ENCODE measurements around the gene PRSS36. TPM values are rescaled to one million over a fixed set of nuclear protein-coding genes. Genes with fewer than 3 reads are reported as not detected.

PRSS36 gene
- total RNA-seq, 1 donor from 2014 or later = 2.0 TPM

GRCh38 chr16:31135535-31136286 is 14.2 kb downstream of the PRSS36 start, which contains the start of gene PRSS8:
Gene PRSS8 (minus strand): TSS chr16:31135727. CDS start chr16:31135498, 229 bp downstream.
- Mint-ChIP-seq H3K4me1 (ENCODE audit: unreplicated experiment) (peaks cover 20% of the 10 kb centered on the region), H3K9me3 (no peaks in the 10 kb centered on the region), H3K27me3 (peaks cover 6% of the 10 kb centered on the region), H3K4me3 (peak within 1 kb of the TSS; percentile 83), H3K27ac (peak within 1 kb of the TSS; percentile 95), H3K36me3 (peaks cover 4% of the 10 kb centered on the region)
- TF ChIP-seq, protein P1, sequence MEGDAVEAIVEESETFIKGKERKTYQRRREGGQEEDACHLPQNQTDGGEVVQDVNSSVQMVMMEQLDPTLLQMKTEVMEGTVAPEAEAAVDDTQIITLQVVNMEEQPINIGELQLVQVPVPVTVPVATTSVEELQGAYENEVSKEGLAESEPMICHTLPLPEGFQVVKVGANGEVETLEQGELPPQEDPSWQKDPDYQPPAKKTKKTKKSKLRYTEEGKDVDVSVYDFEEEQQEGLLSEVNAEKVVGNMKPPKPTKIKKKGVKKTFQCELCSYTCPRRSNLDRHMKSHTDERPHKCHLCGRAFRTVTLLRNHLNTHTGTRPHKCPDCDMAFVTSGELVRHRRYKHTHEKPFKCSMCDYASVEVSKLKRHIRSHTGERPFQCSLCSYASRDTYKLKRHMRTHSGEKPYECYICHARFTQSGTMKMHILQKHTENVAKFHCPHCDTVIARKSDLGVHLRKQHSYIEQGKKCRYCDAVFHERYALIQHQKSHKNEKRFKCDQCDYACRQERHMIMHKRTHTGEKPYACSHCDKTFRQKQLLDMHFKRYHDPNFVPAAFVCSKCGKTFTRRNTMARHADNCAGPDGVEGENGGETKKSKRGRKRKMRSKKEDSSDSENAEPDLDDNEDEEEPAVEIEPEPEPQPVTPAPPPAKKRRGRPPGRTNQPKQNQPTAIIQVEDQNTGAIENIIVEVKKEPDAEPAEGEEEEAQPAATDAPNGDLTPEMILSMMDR (conservative IDR thresholded peaks at IDR 0.05) = no peak
- DNase-seq (ENCODE audit: extremely low spot score, unreplicated experiment) = no peak

- Mint-ChIP-seq H3K4me3 (peak overlapping the region; percentile 83), H3K36me3 (peaks cover 4% of the 10 kb centered on the region), H3K9me3 (no peaks in the 10 kb centered on the region), H3K4me1 (ENCODE audit: unreplicated experiment) (peaks cover 22% of the 10 kb centered on the region), H3K27ac (peak overlapping the region; percentile 95), H3K27me3 (peaks cover 6% of the 10 kb centered on the region)
- no peak for DNase-seq (ENCODE audit: extremely low spot score, unreplicated experiment)
- TF ChIP-seq, protein P1 (conservative IDR thresholded peaks at IDR 0.05) = peak; percentile 28
Observed at GRCh38 chr16:31134625-31135534, 15.0 kb downstream of the PRSS36 start.

GRCh38 chr16:31134091-31134571 is 15.7 kb downstream of the PRSS36 start:
- peaks cover 4% of the 10 kb centered on the region for H3K36me3 Mint-ChIP-seq
- peaks cover 22% of the 10 kb centered on the region for H3K4me1 Mint-ChIP-seq (ENCODE audit: unreplicated experiment)
- no peaks in the 10 kb centered on the region for H3K9me3 Mint-ChIP-seq
- H3K27ac Mint-ChIP-seq = peak overlapping the region; percentile 95
- H3K4me3 Mint-ChIP-seq = peak overlapping the region; percentile 83
- DNase-seq (ENCODE audit: extremely low spot score, unreplicated experiment) = no peak
- TF ChIP-seq, protein P1 (conservative IDR thresholded peaks at IDR 0.05) = no peak
- peaks cover 6% of the 10 kb centered on the region for H3K27me3 Mint-ChIP-seq

GRCh38 chr16:31133046-31133501 is 16.8 kb downstream of the PRSS36 start:
- no peak for DNase-seq (ENCODE audit: extremely low spot score, unreplicated experiment)
- peaks cover 22% of the 10 kb centered on the region for H3K4me1 Mint-ChIP-seq (ENCODE audit: unreplicated experiment)
- TF ChIP-seq, protein P1 (conservative IDR thresholded peaks at IDR 0.05) = no peak
- peak overlapping the region; percentile 95 for H3K27ac Mint-ChIP-seq
- peak overlapping the region; percentile 83 for H3K4me3 Mint-ChIP-seq
- H3K36me3 Mint-ChIP-seq = peaks cover 4% of the 10 kb centered on the region
- H3K9me3 Mint-ChIP-seq = no peaks in the 10 kb centered on the region
- H3K27me3 Mint-ChIP-seq = peaks cover 6% of the 10 kb centered on the region

GRCh38 chr16:31132303-31132979 is 17.4 kb downstream of the PRSS36 start:
- peak overlapping the region; percentile 83 for H3K4me3 Mint-ChIP-seq
- TF ChIP-seq, protein P1 (conservative IDR thresholded peaks at IDR 0.05) = no peak
- H3K27me3 Mint-ChIP-seq = peaks cover 6% of the 10 kb centered on the region
- H3K4me1 Mint-ChIP-seq (ENCODE audit: unreplicated experiment) = peaks cover 22% of the 10 kb centered on the region
- peak overlapping the region; percentile 95 for H3K27ac Mint-ChIP-seq
- DNase-seq (ENCODE audit: extremely low spot score, unreplicated experiment) = no peak
- no peaks in the 10 kb centered on the region for H3K9me3 Mint-ChIP-seq
- H3K36me3 Mint-ChIP-seq = peaks cover 4% of the 10 kb centered on the region

Measured in type B pancreatic cell (in vitro differentiated cells).